RCC 7860 (cell line): Measurements from ENCODE around the gene KLHL29.

Experiments used
- DNase-seq: peaks from one replicate; pipeline ENCODE4 v3.0.0-alpha.2; 2015; ENCODE audit warnings: low spot score
- FAIRE-seq: peaks from 2 replicates; lab custom pipeline; 2012; peaks lifted over from hg19 to GRCh38; lab: Jason Lieb, UNC

Gene KLHL29

DNA sequence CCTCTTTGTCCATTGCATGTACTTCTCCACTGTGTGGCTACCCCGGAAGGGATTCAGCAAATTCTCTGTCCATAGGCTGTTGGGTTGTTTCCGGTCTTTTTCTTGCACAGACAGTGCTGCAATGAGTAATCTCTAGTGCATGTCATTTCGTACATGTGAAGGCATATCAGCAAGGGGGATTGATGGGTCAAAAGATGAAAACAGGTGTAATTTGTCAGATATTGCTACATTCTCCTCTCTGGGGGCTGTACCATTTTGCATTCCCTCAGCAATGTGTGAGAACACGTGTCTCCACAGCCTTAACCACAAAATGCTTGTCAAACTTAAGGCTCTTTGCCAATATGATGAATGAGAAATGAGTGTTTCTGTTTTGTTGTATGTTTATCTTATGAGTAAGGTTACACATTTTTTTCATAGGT lies 60.5 kb downstream of the KLHL29 start:
- DNase-seq (no peak), FAIRE-seq (no peak)

DNA sequence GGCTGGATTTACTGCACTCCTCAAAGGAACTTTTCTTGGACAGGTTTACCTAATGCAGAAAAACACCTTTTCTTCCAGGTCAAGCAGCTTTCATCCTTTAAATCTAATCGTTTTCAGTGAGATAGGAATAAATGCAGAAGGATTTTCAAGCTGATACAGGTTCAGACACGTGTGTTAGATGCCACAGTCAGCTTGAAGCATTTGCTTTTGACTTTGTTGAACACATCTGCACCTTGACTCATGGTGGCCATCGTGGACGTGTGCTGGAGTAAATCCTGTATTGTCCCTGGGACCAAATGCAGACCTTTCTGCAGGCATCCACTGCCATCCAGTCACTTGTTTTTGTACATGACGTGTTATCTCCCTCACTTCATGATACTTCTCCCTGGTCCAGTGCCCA lies 61.9 kb downstream of the KLHL29 start:
- DNase-seq (no peak), FAIRE-seq (no peak)

DNA sequence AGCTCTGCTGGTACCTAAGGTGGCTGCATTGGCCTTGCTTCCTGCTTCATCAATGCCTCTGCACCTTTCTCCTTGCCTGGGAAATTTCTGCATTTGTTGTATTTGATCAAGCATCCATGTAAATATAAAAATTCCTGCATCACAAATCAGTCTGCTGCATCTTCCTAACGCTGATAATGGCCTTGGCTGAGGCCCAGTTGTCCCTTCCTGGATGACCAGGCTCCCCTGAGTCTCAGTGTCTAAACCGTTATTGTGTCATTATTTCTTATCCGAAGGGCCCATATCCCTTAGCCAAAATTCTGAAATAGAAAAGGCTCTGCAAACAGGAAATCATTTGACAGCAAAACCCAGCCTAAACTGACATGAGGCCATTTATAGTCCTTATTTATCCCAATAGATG lies 62.4 kb downstream of the KLHL29 start:
- no peak for FAIRE-seq

DNA sequence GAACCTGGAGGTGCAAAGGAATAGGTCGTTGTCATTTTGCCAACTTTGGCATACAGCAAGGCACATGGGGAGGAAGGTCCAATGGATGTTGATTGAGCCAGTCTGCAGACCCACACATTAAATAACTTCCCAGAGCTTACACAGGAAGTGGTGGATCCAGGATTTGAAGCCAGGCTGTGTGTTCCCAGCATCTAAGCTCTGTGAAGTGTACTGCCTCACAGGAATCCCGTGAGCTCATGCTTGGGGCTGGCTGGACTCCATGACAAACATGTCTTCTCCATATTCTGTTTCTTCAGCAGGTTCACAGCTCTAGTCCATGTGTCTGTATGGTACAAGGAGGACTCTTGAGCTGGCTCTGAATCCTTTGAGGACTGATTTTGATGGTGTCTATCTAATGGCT lies 63.9 kb downstream of the KLHL29 start:
- FAIRE-seq, result no peak

More for the DNA sequence above, 62.4 kb downstream of the KLHL29 start:
- no peak for DNase-seq

DNA sequence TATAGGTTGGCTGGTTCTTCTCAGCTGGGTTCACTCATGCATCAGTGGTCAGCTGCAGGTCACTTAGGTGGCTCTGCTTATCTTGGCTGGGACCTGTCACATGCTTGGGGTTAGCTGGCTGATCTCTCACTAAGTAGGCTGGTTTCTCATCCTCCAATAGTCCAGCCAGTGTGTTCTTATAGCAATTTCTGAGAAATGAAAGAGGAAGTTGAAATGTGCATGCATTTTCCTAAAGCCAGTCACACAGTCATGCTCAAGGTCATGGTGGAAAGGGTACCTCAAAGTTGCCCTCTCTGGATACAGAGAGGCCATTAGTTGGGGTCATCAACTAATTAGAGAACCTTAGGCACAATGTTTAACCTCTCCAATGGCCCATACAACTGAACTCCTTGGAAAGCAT lies 64.4 kb downstream of the KLHL29 start:
- DNase-seq, result no peak

More for the DNA sequence above, 63.9 kb downstream of the KLHL29 start:
- no peak for DNase-seq

DNA sequence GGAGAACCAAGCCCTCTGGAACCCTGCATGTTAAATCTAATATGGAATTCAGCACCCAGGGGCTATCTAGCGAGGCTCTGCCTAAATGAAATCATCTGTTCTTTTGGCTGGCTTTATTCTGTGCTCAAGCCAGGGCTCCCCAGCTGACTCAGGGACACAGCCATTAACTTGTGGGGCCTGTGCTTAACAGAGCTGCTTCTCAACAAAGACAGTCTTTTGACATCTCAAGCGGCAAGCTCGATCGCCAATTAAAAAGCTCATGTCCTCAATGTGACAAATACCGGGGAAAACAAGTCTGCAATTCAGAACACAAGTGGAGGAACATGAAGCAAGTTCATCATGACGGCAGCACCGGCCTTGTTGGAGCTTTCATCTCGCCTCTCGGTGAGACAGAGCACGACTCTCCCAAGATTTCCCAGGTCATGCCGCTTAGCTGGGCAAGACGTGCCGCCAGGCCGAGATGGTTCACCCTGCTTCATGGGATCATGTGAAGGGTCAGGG lies 64.9 kb downstream of the KLHL29 start:
- DNase-seq, result no peak
- no peak for FAIRE-seq

More for the DNA sequence above, 64.4 kb downstream of the KLHL29 start:
- FAIRE-seq, result no peak

DNA sequence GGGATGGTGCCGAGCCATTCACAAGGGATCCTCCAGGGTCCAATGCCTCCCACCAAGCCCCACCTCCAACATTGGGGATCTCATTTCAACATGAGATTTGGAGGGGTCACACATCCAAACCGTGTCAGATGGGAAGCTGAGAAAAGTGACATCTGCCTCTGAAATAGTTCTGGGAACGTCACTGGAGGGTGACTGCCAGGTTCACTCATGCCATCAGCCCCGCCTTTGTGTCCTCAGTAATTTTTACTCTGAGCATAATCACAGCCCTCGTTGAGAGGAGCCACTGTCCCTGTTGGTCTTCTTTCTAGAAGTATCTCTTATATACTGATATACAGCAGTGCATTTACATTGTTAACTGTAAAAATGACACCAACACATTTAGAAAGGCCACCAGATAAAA lies 67.4 kb downstream of the KLHL29 start:
- no peak for FAIRE-seq
- DNase-seq, result no peak

DNA sequence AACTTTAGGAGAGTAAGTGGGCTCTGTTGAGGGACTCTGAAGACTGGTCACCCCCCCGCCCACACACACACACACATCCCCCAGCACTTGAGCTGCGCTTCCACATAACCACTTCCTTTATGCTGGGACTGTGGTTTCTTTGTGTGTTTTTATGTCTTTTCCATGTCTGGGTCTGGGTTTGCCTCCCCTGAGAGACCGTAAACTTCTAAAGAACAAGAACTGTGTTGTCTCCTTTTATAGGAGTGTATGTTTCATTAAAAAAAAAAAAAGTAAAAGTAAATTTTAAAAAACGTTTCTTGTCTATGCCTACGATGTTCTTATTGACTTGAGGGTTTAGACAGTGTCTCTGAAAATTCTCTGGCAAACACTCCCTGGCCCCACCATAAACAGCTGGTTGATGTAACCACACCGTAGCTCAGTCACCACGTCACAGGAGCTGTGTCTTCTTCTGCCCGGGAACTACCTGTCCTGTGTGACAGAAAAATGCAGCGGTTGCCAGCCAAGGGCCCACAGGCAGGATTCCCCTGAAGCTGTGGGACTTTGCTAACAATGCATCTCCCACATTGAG lies 68.0 kb downstream of the KLHL29 start:
- FAIRE-seq, result no peak
- DNase-seq, result no peak

DNA sequence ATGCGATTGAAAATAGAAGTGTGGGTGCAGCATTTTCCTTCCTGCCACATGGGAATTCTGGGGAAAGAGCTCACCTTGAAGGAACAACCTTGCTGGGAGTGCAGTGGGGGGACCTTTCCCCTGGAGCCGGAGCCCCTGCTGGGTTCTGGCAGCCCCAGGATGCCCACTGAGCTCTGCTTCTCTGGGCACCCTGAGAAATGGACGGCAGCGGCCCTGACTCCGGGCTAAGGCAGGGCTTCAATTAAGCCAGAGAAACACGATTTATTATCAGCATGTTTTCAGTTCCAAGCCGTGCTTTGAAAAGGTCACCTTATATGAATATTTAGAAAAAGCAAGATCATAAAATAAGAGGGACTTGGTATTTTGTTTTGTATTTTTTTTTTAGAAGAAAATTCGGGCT lies 68.5 kb downstream of the KLHL29 start:
- no peak for FAIRE-seq
- DNase-seq, result no peak

DNA sequence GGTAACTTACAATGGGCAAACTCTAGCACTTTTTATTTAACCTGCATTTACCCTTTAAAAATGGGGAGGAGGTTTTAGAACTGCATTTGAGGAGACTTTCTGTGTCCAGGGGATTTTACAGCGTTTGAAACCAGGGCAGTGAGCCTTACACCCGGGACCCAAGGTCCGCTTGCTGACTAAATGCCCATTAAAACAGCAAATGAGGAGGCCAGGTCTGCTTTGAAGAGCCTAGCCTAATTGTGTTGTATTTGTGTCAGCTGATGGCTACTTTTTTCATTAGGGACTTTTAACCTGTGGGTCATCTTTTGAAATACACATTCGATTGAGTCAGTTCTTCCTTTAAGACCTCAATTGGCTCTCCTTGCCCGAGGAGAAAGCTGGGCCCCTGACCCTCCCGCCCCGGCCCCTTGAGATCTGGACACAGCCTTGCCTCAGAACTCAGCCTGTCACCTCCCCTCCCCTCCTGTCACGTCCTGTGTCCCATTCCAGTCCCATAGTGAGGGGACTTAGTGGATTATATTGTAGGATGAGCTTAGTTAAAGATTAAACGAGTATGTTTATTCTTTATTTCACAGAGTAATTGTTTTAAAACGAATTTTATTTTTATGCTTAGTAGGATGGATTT lies 69.0 kb downstream of the KLHL29 start:
- FAIRE-seq (no peak), DNase-seq (no peak)

DNA sequence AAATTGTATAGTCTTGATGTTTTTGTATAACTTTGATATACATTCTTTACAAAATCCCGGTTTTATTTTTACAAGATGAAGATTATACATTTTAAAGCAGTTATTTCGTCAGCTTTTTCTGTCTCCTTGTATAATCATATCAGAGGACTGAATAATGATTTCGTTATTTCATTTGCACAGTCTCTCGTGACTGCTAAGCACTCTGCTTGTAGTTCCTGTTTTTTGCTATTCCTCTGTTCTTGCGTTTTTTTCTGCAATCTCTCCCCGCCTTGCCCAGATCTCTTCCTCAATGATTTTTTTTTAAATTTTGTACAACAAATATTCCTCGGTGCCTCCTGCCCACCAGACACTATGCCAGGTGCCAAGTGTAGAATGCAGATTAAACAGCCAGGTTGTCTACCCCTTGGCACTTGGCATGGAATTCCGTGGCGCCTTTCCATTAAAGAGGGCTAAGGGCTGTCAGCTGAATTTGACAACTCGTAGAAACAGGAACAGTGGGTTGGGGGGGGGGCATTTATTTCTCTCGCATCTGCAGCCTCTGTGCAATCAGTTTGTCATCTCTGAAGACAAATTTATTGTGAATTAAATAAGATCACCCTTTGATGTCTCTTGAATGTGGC lies 69.6 kb downstream of the KLHL29 start:
- DNase-seq (no peak), FAIRE-seq (no peak)

DNA sequence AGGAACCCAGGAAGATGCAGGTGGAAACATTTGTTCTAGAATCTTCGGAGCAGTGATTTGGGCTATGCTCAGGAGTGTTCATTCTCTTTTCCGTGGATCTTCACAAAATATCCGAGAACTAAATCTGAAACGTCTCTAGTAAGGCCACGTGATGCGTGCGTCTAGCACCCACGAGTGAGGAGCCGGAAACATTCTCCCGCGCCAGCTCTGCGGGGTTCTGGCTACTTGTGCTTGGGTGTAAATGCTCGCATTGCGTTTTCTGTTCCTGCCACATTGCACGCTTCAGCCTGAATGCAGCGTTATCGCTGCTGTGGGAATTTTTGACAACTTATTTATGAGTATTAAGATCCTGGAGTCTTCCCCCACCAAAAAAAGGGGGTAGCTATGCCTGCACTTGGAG lies 71.4 kb downstream of the KLHL29 start:
- FAIRE-seq (no peak), DNase-seq (no peak)

DNA sequence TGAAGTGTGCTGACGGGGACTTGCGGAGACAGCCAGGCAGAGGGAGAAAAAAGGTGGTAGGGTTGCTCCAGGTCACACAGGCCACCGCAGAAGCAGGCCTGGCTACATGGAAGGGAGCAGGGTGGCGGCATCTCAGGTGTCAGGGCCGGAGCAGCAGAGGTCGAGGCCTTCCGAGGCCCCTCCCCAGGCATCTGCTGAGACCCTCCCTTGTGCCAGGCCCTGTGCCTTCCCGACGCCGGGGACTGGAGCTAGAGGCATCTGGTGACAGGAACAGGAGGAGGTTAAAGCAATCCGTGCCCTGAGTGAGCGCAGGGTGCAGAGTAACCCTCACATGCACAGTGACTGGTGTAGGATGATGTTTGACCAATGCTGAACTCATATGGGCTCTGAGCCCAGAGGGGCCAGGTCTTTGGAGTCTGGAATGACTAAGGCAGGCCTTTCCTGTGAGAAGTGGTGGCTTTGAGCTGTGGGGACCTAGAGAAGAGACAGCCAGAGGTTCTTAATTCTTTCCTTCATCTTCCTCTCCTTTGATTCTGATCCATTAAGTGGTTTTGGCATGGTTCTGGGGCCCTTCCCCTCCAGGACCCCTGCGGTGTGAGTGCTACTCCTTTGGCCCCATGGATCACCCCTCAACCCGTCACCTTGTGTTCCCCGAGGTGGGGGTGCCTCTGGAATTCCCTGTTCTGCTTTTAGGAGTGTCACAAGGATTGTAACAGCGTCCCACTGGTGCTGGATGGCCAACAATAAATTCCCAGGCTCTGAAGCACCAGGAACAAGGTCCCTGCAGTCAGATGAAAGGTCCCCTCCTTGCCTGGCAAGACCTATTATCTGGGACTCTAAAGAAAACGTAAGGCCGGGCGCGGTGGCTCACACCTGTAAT lies 72.1 kb downstream of the KLHL29 start:
- no peak for DNase-seq
- FAIRE-seq, result no peak

DNA sequence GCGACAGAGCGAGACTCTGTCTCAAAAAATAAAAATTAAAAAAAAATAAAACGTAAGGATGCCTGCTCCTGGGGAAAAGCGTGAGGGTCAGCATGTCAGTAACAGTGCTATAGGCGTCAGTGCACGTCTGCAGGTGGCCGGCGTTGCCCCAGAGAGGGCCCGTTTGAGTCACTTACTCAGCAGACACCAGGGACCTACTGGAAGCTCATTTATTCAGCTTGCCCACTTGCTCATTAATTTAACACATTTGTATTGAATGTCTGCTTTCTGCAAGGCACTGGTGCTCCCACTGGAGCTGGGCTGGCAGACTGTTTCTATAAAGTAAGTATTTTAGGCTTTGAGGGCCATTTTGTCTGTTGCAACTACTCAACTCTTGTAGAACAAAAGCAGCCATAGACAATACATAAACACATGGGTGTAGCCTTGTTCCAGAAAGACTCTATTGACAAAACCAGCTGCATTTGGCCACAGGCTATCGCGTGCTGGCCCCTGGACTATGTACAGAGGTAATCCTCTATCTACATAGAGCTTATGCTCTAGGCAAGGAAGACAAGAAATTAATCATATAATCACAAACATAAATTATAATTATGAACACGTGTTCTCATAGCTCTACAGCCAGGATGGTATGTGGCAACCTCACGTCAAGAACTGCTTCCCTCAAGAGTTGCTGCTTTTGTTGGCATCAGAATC lies 73.2 kb downstream of the KLHL29 start:
- FAIRE-seq (no peak), DNase-seq (no peak)

DNA sequence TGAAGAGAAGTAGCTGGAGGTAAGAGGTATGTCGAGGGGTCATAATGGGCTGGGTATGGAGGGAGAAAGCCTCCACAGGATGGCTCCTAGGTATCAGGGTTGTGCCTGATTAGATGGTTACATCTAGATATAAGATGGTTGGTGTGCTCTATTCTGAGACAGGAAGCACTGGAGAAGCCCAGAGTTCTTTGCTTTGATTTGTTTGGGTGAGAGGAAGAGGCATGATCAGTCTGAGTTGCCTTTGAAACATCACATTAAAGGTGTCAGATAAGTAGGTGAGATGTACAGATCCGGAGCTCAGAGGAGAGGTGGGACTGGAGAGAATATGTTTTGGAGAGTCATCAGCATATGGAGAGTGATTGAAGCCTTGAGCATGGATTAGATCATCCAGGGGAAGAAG lies 74.1 kb downstream of the KLHL29 start:
- FAIRE-seq, result no peak
- DNase-seq, result no peak

DNA sequence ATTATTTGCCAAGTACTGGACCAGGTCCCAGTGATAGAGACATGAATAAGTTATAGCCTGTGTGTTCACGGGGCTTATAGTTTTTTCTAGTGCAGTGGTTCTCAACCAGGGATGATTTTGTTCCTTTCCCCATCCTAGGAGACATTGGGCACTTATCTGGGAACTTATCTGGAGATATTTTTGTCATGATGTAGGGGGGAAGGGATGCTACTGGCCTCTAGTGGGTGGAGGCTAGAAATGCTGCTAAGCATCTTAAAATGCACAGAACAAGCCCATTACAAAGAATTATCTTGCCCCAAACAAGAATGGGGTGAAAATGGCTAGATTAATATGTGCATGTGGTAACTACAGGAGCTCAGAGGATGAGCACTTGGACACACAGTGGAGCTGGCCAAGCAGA lies 75.2 kb downstream of the KLHL29 start:
- DNase-seq, result no peak
- no peak for FAIRE-seq

DNA sequence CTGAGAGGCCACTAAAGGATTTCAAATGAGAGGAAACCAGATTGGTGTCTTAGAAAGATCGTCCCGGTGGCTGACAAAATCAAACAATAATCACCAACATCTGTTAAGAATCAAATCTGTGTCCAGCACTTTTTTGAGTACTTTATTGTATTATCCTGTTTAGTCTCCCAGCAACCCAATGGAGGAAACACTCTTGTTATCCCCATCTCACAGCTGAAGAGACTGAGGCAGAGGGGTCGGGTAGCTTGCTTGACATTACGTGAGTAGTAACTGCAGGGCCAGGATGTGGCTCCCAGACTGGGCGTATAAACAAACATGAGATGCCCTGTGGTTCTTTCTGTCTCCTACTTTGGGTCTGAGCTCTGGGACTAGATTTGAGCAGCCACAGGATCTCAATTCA lies 76.0 kb downstream of the KLHL29 start:
- no peak for DNase-seq
- FAIRE-seq, result no peak

DNA sequence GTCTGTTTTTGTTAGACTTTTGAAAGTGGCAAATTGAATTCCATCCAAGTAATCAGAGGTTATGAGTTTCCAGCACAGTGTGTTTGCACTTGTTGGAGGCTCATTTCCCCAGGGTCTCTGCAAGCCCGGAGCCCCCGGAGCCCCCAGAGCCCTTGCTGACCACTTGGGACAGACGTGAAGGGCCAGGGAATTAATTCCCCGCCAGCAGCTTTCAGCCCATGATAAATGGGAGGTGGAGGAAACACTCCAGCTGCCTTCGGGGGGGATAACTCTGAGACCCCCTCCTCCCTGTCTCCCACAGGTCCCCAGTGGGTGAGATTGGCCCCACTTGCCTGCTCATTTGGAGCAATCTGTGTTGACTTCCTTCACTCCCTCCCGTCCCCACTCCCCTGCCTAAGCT lies 79.2 kb downstream of the KLHL29 start:
- FAIRE-seq (no peak), DNase-seq (no peak)

DNA sequence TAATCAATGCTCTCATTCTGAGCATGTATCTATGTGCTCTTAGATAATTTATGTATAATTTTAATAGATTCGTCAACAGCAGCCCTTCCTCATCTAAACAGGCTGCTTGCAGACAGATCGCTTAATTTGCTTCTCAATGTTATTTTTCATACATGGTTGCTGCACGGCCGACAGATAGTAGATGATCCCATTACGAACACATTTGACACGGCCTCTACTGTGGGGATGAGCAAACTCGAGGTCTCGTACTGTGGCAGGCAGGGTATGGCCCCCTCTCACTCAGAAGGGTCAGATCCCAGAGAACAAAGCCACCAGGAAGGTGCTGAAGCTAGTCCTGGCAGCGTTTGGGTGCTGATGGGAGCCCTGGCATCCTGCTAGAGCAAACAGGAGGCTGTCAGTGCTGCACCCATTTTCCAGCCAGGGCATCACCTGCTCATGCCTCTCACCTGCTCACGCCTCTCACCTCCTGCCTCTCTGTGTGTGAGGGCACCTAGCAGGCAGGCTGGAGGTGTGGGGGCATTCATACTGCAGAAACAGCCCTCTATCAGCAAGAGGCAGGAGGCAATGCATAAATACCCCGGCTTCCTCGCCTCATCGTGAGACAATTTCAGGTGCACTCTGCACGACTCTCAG lies 80.0 kb downstream of the KLHL29 start:
- no peak for DNase-seq
- FAIRE-seq, result no peak

DNA sequence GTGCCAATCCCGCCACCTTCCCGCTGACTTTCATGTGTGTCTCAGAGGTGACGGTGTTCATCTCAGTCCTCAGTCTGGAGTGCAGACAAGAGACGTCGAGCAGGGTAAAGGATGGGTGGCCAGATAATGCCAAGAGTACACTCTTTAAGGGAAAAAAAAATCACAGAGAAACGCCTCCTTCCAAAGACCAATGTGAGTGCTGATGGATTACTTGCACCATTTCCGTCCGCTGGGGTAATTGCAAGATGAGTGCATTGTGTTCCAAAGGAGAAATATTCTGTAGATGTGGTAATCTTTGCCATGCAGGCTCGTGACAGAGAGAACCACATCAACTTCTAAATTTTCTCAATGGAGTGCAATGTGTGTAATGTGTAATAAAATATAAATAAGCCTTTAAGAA lies 81.0 kb downstream of the KLHL29 start:
- FAIRE-seq, result no peak
- DNase-seq, result no peak
